Ishikawa (cell line): ENCODE results near the gene ATP11A.

Experiments used
- CEBPB ChIP-seq: IDR thresholded peaks from 2 replicates; pipeline ENCODE4 v1.6.1; 2012
- CREB1 ChIP-seq: IDR thresholded peaks from 2 replicates; pipeline ENCODE4 v1.6.1; 2012; ENCODE audit warnings: low read depth
- EGR1 ChIP-seq: IDR thresholded peaks from 2 replicates; pipeline ENCODE4 v1.6.1; 2012
- EP300 ChIP-seq: IDR thresholded peaks from 2 replicates; pipeline ENCODE4 v1.6.1; 2012; ENCODE audit warnings: borderline replicate concordance
- FOXM1 ChIP-seq: IDR thresholded peaks from 2 replicates; pipeline ENCODE4 v1.6.1; 2012; ENCODE audit warnings: low read depth, borderline replicate concordance
- MAX ChIP-seq: IDR thresholded peaks from 2 replicates; pipeline ENCODE4 v1.6.1; 2012
- NFIC ChIP-seq: IDR thresholded peaks from 2 replicates; pipeline ENCODE4 v1.6.1; 2012
- RAD21 ChIP-seq: IDR thresholded peaks from 2 replicates; pipeline ENCODE4 v1.6.1; 2012; ENCODE audit warnings: low read depth
- REST ChIP-seq: IDR thresholded peaks from 2 replicates; pipeline ENCODE4 v1.6.1; 2012; ENCODE audit warnings: low read depth, mild to moderate bottlenecking
- TAF1 ChIP-seq: IDR thresholded peaks from 2 replicates; pipeline ENCODE4 v1.6.1; 2012; ENCODE audit warnings: low read depth, mild to moderate bottlenecking
- TCF12 ChIP-seq: IDR thresholded peaks from 2 replicates; pipeline ENCODE4 v1.6.1; 2012; ENCODE audit warnings: low read depth
- TEAD4 ChIP-seq: IDR thresholded peaks from 2 replicates; pipeline ENCODE4 v1.6.1; 2012
- USF1 ChIP-seq: IDR thresholded peaks from 2 replicates; pipeline ENCODE4 v1.6.1; 2012
- YY1 ChIP-seq: IDR thresholded peaks from 2 replicates; pipeline ENCODE4 v1.6.1; 2012; ENCODE audit warnings: low read depth
- ZBTB7A ChIP-seq: IDR thresholded peaks from 2 replicates; pipeline ENCODE4 v1.6.1; 2012; ENCODE audit warnings: low read depth

Gene ATP11A

GRCh38 chr13:112822851-112823250 lies 133.0 kb downstream of the ATP11A start:
- no peak for TF ChIP-seq EGR1
- no peak for TF ChIP-seq EP300
- TF ChIP-seq FOXM1, result no peak
- no peak for TF ChIP-seq MAX
- no peak for TF ChIP-seq ZBTB7A

- TF ChIP-seq NFIC, result no peak
- no peak for TF ChIP-seq TEAD4
- no peak for TF ChIP-seq TCF12
- no peak for TF ChIP-seq FOXM1
- TF ChIP-seq YY1, result no peak
- TF ChIP-seq RAD21, result no peak
Observed at GRCh38 chr13:112824429-112824828, 134.6 kb downstream of the ATP11A start.

GRCh38 chr13:112825071-112825470 lies 135.2 kb downstream of the ATP11A start:
- TF ChIP-seq EGR1, result no peak
- no peak for TF ChIP-seq CEBPB
- no peak for TF ChIP-seq TAF1
- no peak for TF ChIP-seq RAD21
- no peak for TF ChIP-seq REST
- no peak for TF ChIP-seq ZBTB7A
- no peak for TF ChIP-seq TEAD4
- TF ChIP-seq TCF12, result no peak
- TF ChIP-seq FOXM1, result no peak
- no peak for TF ChIP-seq NFIC
- no peak for TF ChIP-seq USF1
- no peak for TF ChIP-seq MAX
- TF ChIP-seq CREB1, result no peak
- no peak for TF ChIP-seq EP300
- no peak for TF ChIP-seq YY1

GRCh38 chr13:112825875-112826274 lies 136.0 kb downstream of the ATP11A start:
- TF ChIP-seq USF1, result no peak
- TF ChIP-seq ZBTB7A, result no peak
- TF ChIP-seq CEBPB, result no peak
- no peak for TF ChIP-seq EP300
- no peak for TF ChIP-seq TCF12
- no peak for TF ChIP-seq MAX
- no peak for TF ChIP-seq NFIC
- TF ChIP-seq RAD21, result no peak

GRCh38 chr13:112826565-112826964 lies 136.7 kb downstream of the ATP11A start:
- TF ChIP-seq EP300, result no peak
- TF ChIP-seq REST, result no peak
- TF ChIP-seq TAF1, result no peak
- no peak for TF ChIP-seq FOXM1
- no peak for TF ChIP-seq TCF12
- TF ChIP-seq EGR1, result no peak
- no peak for TF ChIP-seq MAX
- TF ChIP-seq CREB1, result no peak
- TF ChIP-seq TEAD4, result no peak
- no peak for TF ChIP-seq ZBTB7A
- no peak for TF ChIP-seq YY1
- TF ChIP-seq CEBPB, result no peak
- TF ChIP-seq USF1, result no peak
- no peak for TF ChIP-seq RAD21
- TF ChIP-seq NFIC, result no peak
